DOHH2 (cell line): ENCODE results near the gene TRPM1.

ENCODE experiments used
- CTCF ChIP-seq: fragments of 200-600 bp; sonication (generic); IDR thresholded peaks from one replicate; pipeline ENCODE4 v1.5.1; 2014; ENCODE audit warnings: antibody characterized with exemption, mild to moderate bottlenecking, low read depth, low read length; ENCODE audit not compliant: poor library complexity, severe bottlenecking
- EZH2phosphoT487 ChIP-seq: fragments of 200-600 bp; sonication (generic); IDR thresholded peaks from 2 replicates; pipeline ENCODE4 v1.6.1; 2017; ENCODE audit warnings: borderline replicate concordance, mild to moderate bottlenecking, antibody characterized with exemption, low read length, moderate library complexity, mixed read lengths

DNA sequence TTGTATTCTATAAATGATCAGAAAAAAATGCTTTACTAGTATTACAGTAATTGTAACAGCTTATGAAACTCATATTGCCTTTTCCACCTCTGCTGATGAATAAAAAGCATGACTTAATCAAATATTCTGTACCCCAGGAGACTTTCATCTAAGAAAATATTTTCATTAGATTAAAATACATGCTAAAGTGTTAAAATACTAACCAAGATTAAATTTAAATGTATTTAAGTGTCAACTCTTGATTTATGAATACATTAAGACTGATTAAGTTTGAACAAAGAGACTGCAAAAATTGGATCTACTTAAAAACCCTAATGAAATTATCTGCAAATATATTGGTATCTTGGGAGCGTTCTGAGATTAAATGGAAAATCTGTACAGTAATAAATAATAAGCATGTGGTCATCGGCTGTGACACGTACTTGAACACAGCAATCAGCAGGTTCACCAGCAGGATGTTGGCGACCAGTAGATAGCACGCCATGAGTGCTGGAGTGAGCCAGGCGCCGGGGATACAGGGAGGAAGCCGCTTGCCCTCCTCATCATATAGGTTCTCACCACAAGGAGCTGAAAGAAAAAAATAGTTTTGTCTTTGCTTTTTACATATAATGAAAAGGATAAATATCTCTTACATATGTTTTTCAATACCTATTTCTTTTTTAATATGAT, 73.5 kb downstream of the TRPM1 start:
- no peak for TF ChIP-seq CTCF
- TF ChIP-seq EZH2phosphoT487, result no peak
